ENCODE measurements around the gene SPPL3.

Gene SPPL3

GRCh38 chr12:120862664-120863063, 41.5 kb downstream of the SPPL3 start:
- TF ChIP-seq TAF1 (IDR thresholded peaks at IDR 0.05; ENCODE audit: borderline replicate concordance, insufficient read depth, low read length) (no peak), SIN3A (IDR thresholded peaks at IDR 0.05; ENCODE audit: borderline replicate concordance, insufficient read depth, low read length) (no peak)

- TF ChIP-seq POLR2AphosphoS5 (IDR thresholded peaks at IDR 0.05; ENCODE audit: low read depth, low read length) (no peak), FOXP2 (optimal IDR thresholded peaks at IDR 0.05; ENCODE audit: borderline replicate concordance, extremely low read depth, extremely low read length, insufficient read depth) (no peak), TAF1 (IDR thresholded peaks at IDR 0.05; ENCODE audit: borderline replicate concordance, insufficient read depth, low read length) (no peak), SIN3A (IDR thresholded peaks at IDR 0.05; ENCODE audit: borderline replicate concordance, insufficient read depth, low read length) (no peak)
- TF ChIP-seq, protein P1, sequence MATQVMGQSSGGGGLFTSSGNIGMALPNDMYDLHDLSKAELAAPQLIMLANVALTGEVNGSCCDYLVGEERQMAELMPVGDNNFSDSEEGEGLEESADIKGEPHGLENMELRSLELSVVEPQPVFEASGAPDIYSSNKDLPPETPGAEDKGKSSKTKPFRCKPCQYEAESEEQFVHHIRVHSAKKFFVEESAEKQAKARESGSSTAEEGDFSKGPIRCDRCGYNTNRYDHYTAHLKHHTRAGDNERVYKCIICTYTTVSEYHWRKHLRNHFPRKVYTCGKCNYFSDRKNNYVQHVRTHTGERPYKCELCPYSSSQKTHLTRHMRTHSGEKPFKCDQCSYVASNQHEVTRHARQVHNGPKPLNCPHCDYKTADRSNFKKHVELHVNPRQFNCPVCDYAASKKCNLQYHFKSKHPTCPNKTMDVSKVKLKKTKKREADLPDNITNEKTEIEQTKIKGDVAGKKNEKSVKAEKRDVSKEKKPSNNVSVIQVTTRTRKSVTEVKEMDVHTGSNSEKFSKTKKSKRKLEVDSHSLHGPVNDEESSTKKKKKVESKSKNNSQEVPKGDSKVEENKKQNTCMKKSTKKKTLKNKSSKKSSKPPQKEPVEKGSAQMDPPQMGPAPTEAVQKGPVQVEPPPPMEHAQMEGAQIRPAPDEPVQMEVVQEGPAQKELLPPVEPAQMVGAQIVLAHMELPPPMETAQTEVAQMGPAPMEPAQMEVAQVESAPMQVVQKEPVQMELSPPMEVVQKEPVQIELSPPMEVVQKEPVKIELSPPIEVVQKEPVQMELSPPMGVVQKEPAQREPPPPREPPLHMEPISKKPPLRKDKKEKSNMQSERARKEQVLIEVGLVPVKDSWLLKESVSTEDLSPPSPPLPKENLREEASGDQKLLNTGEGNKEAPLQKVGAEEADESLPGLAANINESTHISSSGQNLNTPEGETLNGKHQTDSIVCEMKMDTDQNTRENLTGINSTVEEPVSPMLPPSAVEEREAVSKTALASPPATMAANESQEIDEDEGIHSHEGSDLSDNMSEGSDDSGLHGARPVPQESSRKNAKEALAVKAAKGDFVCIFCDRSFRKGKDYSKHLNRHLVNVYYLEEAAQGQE (IDR thresholded peaks at IDR 0.05; ENCODE audit: insufficient read depth in 1 of 2, low read depth in 2 of 2, low read length in 2 of 2), result no peak
These were observed 42.9 kb downstream of the SPPL3 start for GRCh38 chr12:120861074-120861795.

DNA sequence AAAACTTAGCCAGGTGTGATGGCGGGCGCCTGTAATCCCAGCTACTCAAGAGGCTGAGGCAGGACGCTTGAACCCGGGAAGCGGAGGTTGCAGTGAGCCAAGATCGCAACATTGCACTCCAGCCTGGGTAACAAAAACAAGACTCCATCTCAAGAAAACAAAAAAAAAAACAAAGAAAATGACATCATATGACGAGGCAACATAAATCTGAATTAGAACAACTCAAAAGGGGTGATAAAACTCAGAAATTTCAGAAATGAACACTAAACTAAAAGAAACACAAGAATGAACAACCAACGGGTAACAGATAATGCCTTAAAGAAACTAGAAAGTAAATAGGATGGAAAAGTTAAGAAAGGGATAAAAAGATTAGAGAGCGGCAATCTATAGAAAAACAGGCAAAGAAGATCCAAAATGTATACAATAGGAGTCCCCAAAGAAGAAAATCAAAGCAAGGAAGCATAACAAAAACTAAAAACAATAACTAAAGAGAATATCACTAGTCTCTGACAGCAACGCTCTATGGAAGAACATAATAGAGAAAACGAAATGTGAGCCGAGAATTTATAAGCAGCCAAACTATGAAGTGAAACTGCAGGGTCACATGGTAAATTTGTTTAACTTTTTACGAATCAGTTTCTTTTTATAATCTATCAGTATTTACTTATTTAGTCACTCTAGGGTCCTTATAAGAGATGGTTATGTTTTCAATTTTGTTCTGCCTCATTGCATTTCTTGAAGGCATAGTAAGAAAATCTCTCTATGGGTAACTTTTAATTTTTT, 45.7 kb downstream of the SPPL3 start:
- TF ChIP-seq SIN3A (IDR thresholded peaks at IDR 0.05; ENCODE audit: borderline replicate concordance, insufficient read depth, low read length), result no peak
- no peak for TF ChIP-seq FOXP2 (optimal IDR thresholded peaks at IDR 0.05; ENCODE audit: borderline replicate concordance, extremely low read depth, extremely low read length, insufficient read depth)
- TF ChIP-seq, protein P1 (IDR thresholded peaks at IDR 0.05; ENCODE audit: insufficient read depth in 1 of 2, low read depth in 2 of 2, low read length in 2 of 2), result no peak
- no peak for TF ChIP-seq TAF1 (IDR thresholded peaks at IDR 0.05; ENCODE audit: borderline replicate concordance, insufficient read depth, low read length)
- no peak for TF ChIP-seq POLR2AphosphoS5 (IDR thresholded peaks at IDR 0.05; ENCODE audit: low read depth, low read length)

- TF ChIP-seq, protein P1 (IDR thresholded peaks at IDR 0.05; ENCODE audit: insufficient read depth in 1 of 2, low read depth in 2 of 2, low read length in 2 of 2), result no peak
- TF ChIP-seq SIN3A (IDR thresholded peaks at IDR 0.05; ENCODE audit: borderline replicate concordance, insufficient read depth, low read length) (no peak), TAF1 (IDR thresholded peaks at IDR 0.05; ENCODE audit: borderline replicate concordance, insufficient read depth, low read length) (no peak), FOXP2 (optimal IDR thresholded peaks at IDR 0.05; ENCODE audit: borderline replicate concordance, extremely low read depth, extremely low read length, insufficient read depth) (no peak), POLR2AphosphoS5 (IDR thresholded peaks at IDR 0.05; ENCODE audit: low read depth, low read length) (no peak)
These were observed 47.2 kb downstream of the SPPL3 start for GRCh38 chr12:120856980-120857379.

DNA sequence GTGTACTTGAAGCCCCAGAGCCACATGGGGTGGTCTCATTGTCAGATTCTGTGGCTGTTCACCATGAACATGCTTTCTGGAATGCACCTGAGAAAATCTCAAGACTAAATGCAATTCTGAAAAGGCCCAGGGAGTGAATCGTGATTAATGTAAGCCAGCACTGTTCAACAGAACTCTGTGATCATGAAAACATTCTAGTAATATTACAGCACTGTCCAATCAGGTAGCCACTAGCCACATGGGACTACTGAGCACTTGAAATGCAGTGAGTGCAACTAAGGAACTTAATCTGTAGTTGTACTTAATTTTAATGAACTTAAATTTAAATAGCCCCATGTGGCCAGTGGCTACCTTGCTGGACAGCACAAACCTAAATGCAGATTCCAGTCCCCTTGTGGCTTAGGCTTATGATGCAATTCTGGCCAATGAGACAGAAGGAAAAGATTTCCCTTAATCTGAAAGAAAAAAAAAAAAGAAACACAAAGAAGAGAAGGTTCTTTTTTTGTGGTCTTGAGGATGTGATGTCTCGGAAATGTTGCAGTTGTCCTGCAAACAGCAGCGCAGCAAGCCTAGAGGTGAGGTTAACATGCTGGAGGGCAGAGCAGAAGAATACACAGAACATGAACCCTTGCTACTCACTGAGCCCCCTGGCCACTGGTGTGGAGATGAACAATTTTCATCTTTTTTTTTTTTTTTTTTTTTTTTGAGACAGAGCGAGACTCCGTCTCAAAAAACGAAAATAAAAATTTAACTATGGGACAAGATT, 48.2 kb downstream of the SPPL3 start:
- TF ChIP-seq TAF1 (IDR thresholded peaks at IDR 0.05; ENCODE audit: borderline replicate concordance, insufficient read depth, low read length) (no peak), POLR2AphosphoS5 (IDR thresholded peaks at IDR 0.05; ENCODE audit: low read depth, low read length) (no peak), FOXP2 (optimal IDR thresholded peaks at IDR 0.05; ENCODE audit: borderline replicate concordance, extremely low read depth, extremely low read length, insufficient read depth) (no peak), SIN3A (IDR thresholded peaks at IDR 0.05; ENCODE audit: borderline replicate concordance, insufficient read depth, low read length) (no peak)
- TF ChIP-seq, protein P1 (IDR thresholded peaks at IDR 0.05; ENCODE audit: insufficient read depth in 1 of 2, low read depth in 2 of 2, low read length in 2 of 2), result no peak

All from PFSK-1 (cell line).